GM19395 (cell line): ENCODE results near the gene KDM3B.
A peak's percentile ranks its signal among the peaks of the same experiment; 100 is the strongest.

Experiments
- ATAC-seq: cut with Tn5 transposase; IDR thresholded peaks from one replicate; pipeline ENCODE4 v1.9.1; 2021; ENCODE audit warnings: mild to moderate bottlenecking, moderate library complexity; ENCODE audit not compliant: unreplicated experiment

KDM3B gene

DNA sequence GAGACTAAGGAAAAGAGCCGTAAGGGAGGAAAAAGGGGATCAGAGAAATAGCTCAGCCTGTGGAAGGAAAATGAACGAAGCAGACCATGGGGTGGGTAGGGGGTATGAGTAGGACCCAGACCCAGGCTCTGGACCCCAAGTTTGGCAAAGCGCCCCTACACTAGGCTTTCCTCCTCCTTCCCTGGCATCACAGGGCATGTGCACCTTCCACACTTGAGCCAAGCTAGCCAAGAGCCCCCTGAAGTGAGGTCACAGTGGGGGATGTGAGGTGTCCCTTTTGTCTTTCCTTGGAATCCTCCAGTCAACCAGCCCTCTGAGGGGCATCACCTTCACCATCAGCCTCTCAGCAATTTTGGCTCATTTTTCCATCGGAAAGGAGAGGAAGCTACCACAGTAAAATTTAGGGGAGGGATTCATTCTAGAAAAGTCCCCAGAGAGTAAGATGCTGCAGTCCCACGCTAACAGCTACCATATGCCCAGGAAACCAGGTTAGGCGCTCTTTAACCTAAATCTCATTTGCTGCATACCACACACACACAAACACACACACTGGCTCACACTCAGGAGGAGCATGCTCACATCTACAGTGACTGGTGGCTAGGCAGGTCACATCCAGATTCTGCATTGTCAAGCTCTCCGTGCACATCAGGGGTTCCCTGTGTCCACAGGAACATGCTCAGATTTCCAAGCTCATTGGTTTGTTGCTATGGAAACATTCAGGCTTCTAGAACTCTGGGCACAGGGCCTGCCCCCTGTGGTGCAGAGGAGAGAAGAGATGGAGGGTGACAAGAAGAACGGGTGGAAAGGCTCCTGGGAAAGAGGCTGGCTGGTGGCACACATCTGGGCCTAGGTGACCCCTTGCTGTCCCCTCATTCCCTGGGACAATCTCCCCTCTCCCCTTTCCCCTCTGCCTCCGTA lies 96.3 kb downstream of the KDM3B start:
- no peak for ATAC-seq

DNA sequence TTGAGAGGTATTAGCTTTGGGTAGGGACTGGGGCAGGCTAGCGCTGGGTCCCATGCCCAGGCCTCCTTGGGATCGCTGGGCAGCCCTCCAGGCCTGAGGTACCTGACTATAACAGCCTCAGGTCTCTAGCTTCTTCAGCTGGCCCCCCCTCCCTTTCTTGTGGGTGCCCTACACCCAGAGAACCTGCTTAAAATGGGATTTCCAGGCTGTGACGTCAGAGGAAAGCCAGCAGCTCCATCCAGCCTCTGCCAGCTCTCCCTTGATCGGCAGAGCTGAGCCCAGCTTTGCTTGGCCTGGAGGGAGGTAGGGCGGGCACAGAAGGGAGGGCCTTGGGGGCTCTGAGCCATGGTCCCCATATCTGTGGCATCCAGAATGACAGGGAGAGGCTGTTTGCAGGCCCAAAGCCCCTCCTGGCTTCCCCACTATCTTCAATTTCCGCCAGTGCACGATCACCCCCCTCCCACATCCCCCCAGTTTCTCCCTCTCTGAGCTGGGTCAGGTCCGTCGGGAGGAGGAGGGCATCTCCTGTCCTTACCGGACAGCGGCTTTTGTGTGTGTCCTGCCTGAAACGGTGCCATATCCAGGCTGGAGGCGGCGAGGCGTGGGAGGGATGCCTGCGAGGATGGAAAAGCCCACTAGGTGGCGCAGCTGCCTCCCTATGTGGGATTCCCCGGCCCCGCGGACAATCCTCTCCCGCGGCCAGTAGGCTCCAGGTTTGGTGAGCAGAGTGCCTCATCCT lies 97.2 kb downstream of the KDM3B start:
- ATAC-seq, result peak; percentile 74

DNA sequence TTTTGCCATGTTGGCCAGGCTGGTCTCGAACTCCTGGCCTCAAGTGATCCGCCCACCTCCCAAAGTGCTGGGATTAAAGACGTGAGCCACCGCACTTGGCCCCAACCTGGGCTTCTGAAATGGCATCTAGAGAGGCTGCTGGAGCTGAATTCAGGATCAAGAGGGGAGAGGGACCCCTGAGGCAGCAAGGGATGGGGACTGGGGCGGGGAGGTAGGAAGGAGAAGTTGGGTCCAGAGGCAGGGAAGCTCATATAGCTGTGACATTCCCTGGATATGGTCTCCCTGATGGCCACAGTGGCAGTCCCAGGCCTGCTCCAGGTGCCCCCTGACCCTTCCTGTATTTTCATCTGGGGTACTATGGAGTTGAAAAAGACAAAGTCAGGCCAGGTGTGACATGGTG lies 98.5 kb downstream of the KDM3B start:
- no peak for ATAC-seq

DNA sequence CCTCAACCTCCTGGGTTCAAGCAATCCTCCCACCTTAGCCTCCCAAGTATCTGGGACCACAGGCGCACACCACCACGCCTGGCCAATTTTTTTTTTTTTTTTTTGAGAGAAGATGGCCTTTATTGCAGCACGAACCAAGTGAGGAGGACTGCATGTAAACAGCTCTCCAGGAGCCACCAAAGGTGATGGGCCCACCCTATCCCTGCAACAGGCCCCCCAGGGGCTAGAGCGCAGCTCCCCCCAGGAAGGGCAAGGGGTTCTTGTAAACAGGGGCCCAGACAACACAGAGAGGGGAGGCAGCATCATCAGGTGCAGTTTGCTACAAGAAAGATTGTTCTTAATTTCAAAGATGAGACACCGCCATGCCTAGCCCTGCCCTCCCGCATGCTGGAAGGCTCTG lies 100.2 kb downstream of the KDM3B start:
- ATAC-seq, result no peak

GRCh38 chr5:138453590-138453989 lies 101.1 kb downstream of the KDM3B start:
- ATAC-seq, result no peak

GRCh38 chr5:138454121-138454520 lies 101.6 kb downstream of the KDM3B start:
- ATAC-seq, result no peak

GRCh38 chr5:138455232-138455930 lies 102.9 kb downstream of the KDM3B start:
- no peak for ATAC-seq

GRCh38 chr5:138457531-138458275 lies 105.2 kb downstream of the KDM3B start:
- no peak for ATAC-seq

DNA sequence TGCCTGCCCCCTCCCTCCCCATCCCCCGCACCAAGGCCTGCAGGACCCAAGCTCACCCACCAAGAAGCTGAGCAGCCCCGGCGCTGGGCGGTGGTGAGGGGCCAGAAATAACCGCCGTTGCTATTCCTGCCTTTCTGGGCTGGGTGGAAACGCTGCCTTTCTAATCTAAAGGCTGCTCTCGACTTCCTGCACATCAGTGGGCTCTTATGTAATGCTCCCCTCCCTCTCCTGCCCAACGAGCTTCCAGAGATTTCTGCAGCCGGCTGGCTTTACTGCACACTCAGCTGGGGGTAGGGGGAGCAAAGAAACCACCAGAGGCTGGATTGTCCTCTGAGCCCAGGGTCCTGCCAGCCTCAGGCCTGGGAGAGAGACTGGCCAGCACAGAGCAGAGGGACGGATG lies 105.9 kb downstream of the KDM3B start:
- ATAC-seq, result no peak

GRCh38 chr5:138458856-138459255 lies 106.4 kb downstream of the KDM3B start:
- no peak for ATAC-seq

GRCh38 chr5:138459311-138459933 lies 106.9 kb downstream of the KDM3B start:
- no peak for ATAC-seq

GRCh38 chr5:138460032-138460693 lies 107.7 kb downstream of the KDM3B start:
- ATAC-seq, result no peak

- no peak for ATAC-seq
Observed at GRCh38 chr5:138461343-138462125, 109.0 kb downstream of the KDM3B start.

DNA sequence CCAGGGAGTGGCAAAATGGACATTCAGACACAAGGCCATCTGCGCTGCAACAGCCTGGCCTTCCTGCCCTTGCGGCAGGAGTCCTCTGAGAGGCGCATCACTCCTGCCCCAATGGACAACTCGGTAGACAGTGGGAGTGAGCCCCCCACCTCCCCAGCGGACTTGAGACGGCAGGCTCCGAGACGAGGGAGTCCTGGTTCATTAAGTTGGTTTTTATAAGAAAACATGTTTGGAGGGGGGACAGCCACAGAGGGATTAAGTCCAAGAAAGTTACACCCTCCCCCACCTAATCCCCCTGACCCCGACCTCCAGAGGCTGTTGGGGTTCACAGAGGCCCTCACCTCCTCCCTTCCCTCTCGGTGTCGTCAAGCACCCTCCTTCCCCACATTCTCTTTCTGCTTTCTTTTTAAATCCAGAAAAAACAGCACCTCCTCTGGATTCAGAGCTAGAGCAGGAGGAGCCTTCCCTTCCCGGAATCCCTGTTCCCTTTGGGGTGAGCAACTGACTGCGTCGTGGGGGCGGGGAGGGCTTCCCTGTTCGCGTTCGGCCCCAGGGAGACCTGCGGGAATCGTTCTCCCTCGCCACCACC lies 111.0 kb downstream of the KDM3B start:
- no peak for ATAC-seq

DNA sequence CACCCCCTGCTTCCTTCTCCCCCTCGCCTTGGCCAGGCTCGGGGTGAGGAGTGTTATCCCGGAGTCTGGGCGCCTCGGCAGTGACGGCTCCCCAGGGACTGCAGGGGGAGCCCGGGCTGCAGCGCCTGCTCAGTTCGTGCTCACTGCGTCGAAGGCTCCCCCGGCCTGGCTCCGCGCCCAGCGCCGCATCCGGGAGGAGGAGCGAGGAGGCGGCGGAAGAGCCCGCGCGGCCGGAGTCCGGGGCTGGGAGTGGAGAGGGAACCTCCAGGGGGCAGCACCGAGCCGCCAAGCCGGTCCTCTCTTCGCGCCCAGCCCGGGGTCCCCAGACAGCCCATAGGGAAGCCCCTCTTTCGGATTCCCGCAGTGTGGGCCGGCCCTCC lies 111.5 kb downstream of the KDM3B start:
- peak; percentile 57 for ATAC-seq

- ATAC-seq, result peak; percentile 84
Observed at GRCh38 chr5:138464388-138465260, 112.1 kb downstream of the KDM3B start.

GRCh38 chr5:138465261-138466124 lies 113.0 kb downstream of the KDM3B start, which contains the start of gene EGR1:
Gene EGR1, plus strand, starts transcription at chr5:138465479. Its CDS starts 283 bp downstream, at chr5:138465762.
- ATAC-seq, result peak; percentile 69
